ENCODE data around the gene LTK. TPM values are rescaled to one million over a fixed set of nuclear protein-coding genes. Genes with fewer than 3 reads are reported as not detected.
A peak's percentile ranks its signal among the peaks of the same experiment; 100 is the strongest.

LTK gene
- 25.9 TPM for total RNA-seq
- long read RNA-seq, transcript LTK-201 (20 exons, 3,046 nt) = major isoform, 10 of 60 reads
- long read RNA-seq, partial matches to known transcripts = 15 of 60 reads
- long read RNA-seq, other reads (novel, unspliced or antisense) = 32 of 60 reads

- intact Hi-C loops (cut with DNase I) = no loop called here
- Histone ChIP-seq H3K36me3 (no peaks in the 10 kb centered on the region), H3K27me3 (ENCODE audit: low read depth) (peaks cover 36% of the 10 kb centered on the region), H3K27ac (peak within 1 kb of the TSS; percentile 51), H3K4me1 (peaks cover 30% of the 10 kb centered on the region), H3K4me3 (peak within 1 kb of the TSS; percentile 56), H3K9me3 (no peaks in the 10 kb centered on the region)
- peak; percentile 27 to 41 for ATAC-seq
- DNase-seq = peak; percentile 62
- no peak for TF ChIP-seq CTCF (IDR thresholded peaks at IDR 0.05)
Measured at GRCh38 chr15:41513506-41514227, at the start of gene LTK. Gene LTK, minus strand, starts transcription at chr15:41513827. Its CDS starts 118 bp downstream, at chr15:41513709.

DNA sequence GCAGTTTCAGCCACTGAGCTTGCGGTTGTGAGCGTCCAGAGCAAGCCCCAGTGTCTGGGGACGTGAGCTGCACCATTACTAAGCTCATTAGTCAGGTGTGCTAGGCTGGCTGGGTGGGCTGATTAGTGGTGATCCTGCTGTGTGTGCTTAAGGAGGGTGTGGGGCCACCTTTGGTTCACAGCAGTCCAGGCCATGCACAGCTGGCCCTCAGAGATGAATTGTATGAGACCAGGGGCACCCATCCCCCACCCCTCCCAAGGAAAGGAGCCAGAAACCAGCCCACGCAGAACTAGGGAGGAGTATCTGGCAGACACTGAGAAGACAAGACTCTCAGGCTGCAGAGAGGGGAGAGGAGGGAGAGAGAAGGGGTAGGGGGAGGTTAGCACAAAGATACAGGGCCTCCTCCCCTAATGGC lies 49.2 kb upstream of the LTK start:
- Histone ChIP-seq H3K36me3 (no peaks in the 10 kb centered on the region), H3K4me3 (no peak overlapping the region), H3K9me3 (no peaks in the 10 kb centered on the region), H3K4me1 (peaks cover 32% of the 10 kb centered on the region), H3K27ac (no peak overlapping the region), H3K27me3 (ENCODE audit: low read depth) (peaks cover 8% of the 10 kb centered on the region)
- TF ChIP-seq CTCF (IDR thresholded peaks at IDR 0.05) = no peak
- no peak for ATAC-seq
- no peak for DNase-seq
- intact Hi-C loops (cut with DNase I) = no loop called here

- peaks cover 37% of the 10 kb centered on the region for H3K4me1 ChIP-seq
- intact Hi-C loops (cut with DNase I) = no loop called here
- ATAC-seq = peak; percentile 28 to 34
- no peaks in the 10 kb centered on the region for H3K9me3 ChIP-seq
- H3K27me3 ChIP-seq (ENCODE audit: low read depth) = peaks cover 8% of the 10 kb centered on the region
- TF ChIP-seq CTCF (IDR thresholded peaks at IDR 0.05) = no peak
- no peak overlapping the region for H3K4me3 ChIP-seq
- H3K36me3 ChIP-seq = no peaks in the 10 kb centered on the region
- H3K27ac ChIP-seq = no peak overlapping the region
- DNase-seq = no peak
Measured at GRCh38 chr15:41562244-41562643, 48.6 kb upstream of the LTK start.

- no peak overlapping the region for H3K4me3 ChIP-seq
- intact Hi-C loops (cut with DNase I) = no loop called here
- no peaks in the 10 kb centered on the region for H3K36me3 ChIP-seq
- ATAC-seq = no peak
- H3K27ac ChIP-seq = peak overlapping the region; percentile 25
- peaks cover 40% of the 10 kb centered on the region for H3K4me1 ChIP-seq
- H3K9me3 ChIP-seq = no peaks in the 10 kb centered on the region
- TF ChIP-seq CTCF (IDR thresholded peaks at IDR 0.05) = no peak
- peaks cover 8% of the 10 kb centered on the region for H3K27me3 ChIP-seq (ENCODE audit: low read depth)
- DNase-seq = no peak
Measured at GRCh38 chr15:41561777-41562145, 48.1 kb upstream of the LTK start.

DNA sequence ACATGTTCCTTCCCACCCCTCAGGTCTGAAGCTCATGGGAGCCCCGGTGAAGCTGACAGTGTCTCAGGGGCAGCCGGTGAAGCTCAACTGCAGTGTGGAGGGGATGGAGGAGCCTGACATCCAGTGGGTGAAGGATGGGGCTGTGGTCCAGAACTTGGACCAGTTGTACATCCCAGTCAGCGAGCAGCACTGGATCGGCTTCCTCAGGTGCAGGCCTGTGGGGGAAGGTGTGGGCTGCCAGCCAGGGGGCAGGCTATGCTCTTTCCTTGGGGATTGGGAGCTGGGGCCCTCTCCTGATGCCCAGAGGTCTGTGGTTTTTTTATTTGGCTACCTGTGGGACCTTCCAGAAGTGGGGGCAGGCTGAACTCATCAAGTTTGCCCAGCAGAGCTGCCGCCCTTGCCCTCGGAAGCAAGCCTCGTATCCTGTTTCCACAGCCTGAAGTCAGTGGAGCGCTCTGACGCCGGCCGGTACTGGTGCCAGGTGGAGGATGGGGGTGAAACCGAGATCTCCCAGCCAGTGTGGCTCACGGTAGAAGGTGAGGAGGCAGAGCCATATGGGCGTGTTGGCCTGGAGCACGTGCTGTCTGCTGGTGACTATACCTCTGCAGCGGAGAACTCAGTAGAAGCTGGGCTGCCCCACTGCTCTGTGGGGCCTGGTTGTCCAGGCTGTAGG lies 47.6 kb upstream of the LTK start:
- DNase-seq = no peak
- H3K4me3 ChIP-seq = no peak overlapping the region
- intact Hi-C loops (cut with DNase I) = no loop called here
- no peaks in the 10 kb centered on the region for H3K9me3 ChIP-seq
- peak overlapping the region; percentile 25 for H3K27ac ChIP-seq
- H3K27me3 ChIP-seq (ENCODE audit: low read depth) = peaks cover 8% of the 10 kb centered on the region
- TF ChIP-seq CTCF (IDR thresholded peaks at IDR 0.05) = no peak
- ATAC-seq = no peak
- no peaks in the 10 kb centered on the region for H3K36me3 ChIP-seq
- peaks cover 40% of the 10 kb centered on the region for H3K4me1 ChIP-seq
